Measurements from ENCODE around the gene MGMT.

Gene MGMT

GRCh38 chr10:129717816-129718547, 250.9 kb downstream of the MGMT start:
- DNase-seq: no peak

- no peak for DNase-seq
These were observed 251.7 kb downstream of the MGMT start for GRCh38 chr10:129718548-129719414.

GRCh38 chr10:129719415-129719739, 252.3 kb downstream of the MGMT start:
- DNase-seq: no peak

GRCh38 chr10:129719889-129720590, 253.0 kb downstream of the MGMT start:
- no peak for DNase-seq

- no peak for DNase-seq
These were observed 258.0 kb downstream of the MGMT start for GRCh38 chr10:129725011-129725410.

GRCh38 chr10:129725482-129725881, 258.4 kb downstream of the MGMT start:
- no peak for DNase-seq

- no peak for DNase-seq
These were observed 259.0 kb downstream of the MGMT start for GRCh38 chr10:129725890-129726631.

GRCh38 chr10:129727071-129727470, 260.0 kb downstream of the MGMT start:
- DNase-seq: no peak

- DNase-seq: no peak
These were observed 260.5 kb downstream of the MGMT start for GRCh38 chr10:129727495-129727894.

GRCh38 chr10:129728246-129728820, 261.3 kb downstream of the MGMT start:
- DNase-seq: no peak

GRCh38 chr10:129728905-129729795, 262.1 kb downstream of the MGMT start:
- DNase-seq: no peak

- DNase-seq: no peak
These were observed 263.4 kb downstream of the MGMT start for GRCh38 chr10:129730272-129730992.

- DNase-seq: no peak
These were observed 263.9 kb downstream of the MGMT start for GRCh38 chr10:129730993-129731325.

GRCh38 chr10:129740532-129741279, 273.7 kb downstream of the MGMT start:
- no peak for DNase-seq

- no peak for DNase-seq
These were observed 274.4 kb downstream of the MGMT start for GRCh38 chr10:129741280-129741977.

GRCh38 chr10:129741978-129742741, 275.1 kb downstream of the MGMT start:
- DNase-seq: no peak

- DNase-seq: no peak
These were observed 275.9 kb downstream of the MGMT start for GRCh38 chr10:129742742-129743550.

- DNase-seq: no peak
These were observed 276.7 kb downstream of the MGMT start for GRCh38 chr10:129743738-129744133.
